ENCODE results near the gene CHRNA7.
"Not testable (repeated sequence)": the region's sequence is repeated elsewhere in the genome, so short reads cannot be mapped to it uniquely, and the experiment has no call there.

Gene CHRNA7

GRCh38 chr15:32125595-32125994 lies 95.3 kb downstream of the CHRNA7 start:
- no peak for DNase-seq (ENCODE audit: low read depth)
- H3K4me3 ChIP-seq (ENCODE audit: low read length) = no peak overlapping the region
- TF ChIP-seq, protein P1, sequence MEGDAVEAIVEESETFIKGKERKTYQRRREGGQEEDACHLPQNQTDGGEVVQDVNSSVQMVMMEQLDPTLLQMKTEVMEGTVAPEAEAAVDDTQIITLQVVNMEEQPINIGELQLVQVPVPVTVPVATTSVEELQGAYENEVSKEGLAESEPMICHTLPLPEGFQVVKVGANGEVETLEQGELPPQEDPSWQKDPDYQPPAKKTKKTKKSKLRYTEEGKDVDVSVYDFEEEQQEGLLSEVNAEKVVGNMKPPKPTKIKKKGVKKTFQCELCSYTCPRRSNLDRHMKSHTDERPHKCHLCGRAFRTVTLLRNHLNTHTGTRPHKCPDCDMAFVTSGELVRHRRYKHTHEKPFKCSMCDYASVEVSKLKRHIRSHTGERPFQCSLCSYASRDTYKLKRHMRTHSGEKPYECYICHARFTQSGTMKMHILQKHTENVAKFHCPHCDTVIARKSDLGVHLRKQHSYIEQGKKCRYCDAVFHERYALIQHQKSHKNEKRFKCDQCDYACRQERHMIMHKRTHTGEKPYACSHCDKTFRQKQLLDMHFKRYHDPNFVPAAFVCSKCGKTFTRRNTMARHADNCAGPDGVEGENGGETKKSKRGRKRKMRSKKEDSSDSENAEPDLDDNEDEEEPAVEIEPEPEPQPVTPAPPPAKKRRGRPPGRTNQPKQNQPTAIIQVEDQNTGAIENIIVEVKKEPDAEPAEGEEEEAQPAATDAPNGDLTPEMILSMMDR (conservative IDR thresholded peaks at IDR 0.05; ENCODE audit: low read depth, low read length) = no peak

- TF ChIP-seq, protein P1 (conservative IDR thresholded peaks at IDR 0.05; ENCODE audit: low read depth, low read length) = no peak
- H3K4me3 ChIP-seq (ENCODE audit: low read length) = no peak overlapping the region
- no peak for DNase-seq (ENCODE audit: low read depth)
Measured at GRCh38 chr15:32129815-32130214, 99.5 kb downstream of the CHRNA7 start.

DNA sequence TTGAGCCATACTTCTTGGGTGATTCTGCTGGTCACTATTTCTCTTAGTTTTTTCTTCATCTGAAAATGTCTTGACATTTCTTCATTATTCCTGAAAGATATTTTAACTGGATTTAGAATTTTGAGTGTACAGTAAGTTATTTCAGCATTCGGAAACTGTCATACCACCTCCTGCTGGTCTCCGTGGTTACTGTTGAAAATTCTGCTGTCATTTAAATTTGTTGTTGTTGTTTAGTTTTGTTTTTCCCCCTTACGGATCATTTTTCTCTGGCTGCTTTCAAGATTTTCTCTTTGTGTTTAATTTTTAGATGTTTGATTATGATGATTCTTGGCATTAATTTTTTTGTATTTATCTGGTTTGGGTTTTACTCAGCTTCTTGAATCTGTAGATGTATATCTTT lies 100.5 kb downstream of the CHRNA7 start:
- DNase-seq (ENCODE audit: low read depth) = no peak
- no peak overlapping the region for H3K4me3 ChIP-seq (ENCODE audit: low read length)
- TF ChIP-seq, protein P1 (conservative IDR thresholded peaks at IDR 0.05; ENCODE audit: low read depth, low read length) = no peak

GRCh38 chr15:32131803-32132202 lies 101.5 kb downstream of the CHRNA7 start:
- H3K4me3 ChIP-seq (ENCODE audit: low read length) = no peak overlapping the region
- no peak for DNase-seq (ENCODE audit: low read depth)
- TF ChIP-seq, protein P1 (conservative IDR thresholded peaks at IDR 0.05; ENCODE audit: low read depth, low read length) = no peak

- DNase-seq (ENCODE audit: low read depth) = no peak
- TF ChIP-seq, protein P1 (conservative IDR thresholded peaks at IDR 0.05; ENCODE audit: low read depth, low read length) = no peak
- no peak overlapping the region for H3K4me3 ChIP-seq (ENCODE audit: low read length)
Measured at GRCh38 chr15:32132859-32133258, 102.5 kb downstream of the CHRNA7 start.

- TF ChIP-seq, protein P1 (conservative IDR thresholded peaks at IDR 0.05; ENCODE audit: low read depth, low read length) = no peak
- DNase-seq (ENCODE audit: low read depth) = no peak
- no peak overlapping the region for H3K4me3 ChIP-seq (ENCODE audit: low read length)
Measured at GRCh38 chr15:32134842-32135241, 104.5 kb downstream of the CHRNA7 start.

GRCh38 chr15:32135335-32135734 lies 105.0 kb downstream of the CHRNA7 start:
- TF ChIP-seq, protein P1 (conservative IDR thresholded peaks at IDR 0.05; ENCODE audit: low read depth, low read length) = no peak
- no peak overlapping the region for H3K4me3 ChIP-seq (ENCODE audit: low read length)
- DNase-seq (ENCODE audit: low read depth) = no peak

DNA sequence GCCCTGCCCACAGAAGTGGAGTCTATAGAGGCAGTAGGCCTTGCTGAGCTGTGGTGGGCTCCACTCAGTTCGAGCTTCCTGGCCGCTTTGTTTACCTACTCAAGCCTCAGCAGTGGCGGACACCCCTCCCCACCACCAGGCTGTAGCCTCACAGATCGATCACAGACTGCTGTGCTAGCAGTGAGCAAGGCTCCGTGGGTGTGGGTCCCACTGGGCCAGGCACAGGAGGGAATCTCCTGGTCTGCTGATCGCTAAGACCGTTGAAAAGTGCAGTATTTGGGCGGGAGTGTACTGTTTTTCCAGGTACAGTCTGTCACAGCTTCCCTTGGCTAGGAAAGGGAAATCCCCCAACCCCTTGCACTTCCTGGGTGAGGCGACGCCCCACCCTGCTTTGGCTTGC lies 115.2 kb downstream of the CHRNA7 start:
- H3K4me3 ChIP-seq (ENCODE audit: low read length); DNase-seq (ENCODE audit: low read depth): not testable (repeated sequence)
